Sciatic nerve (tissue), 2 donors: Measurements from ENCODE around the gene CXCL1. TPM values are rescaled to one million over a fixed set of nuclear protein-coding genes. Genes with fewer than 3 reads are reported as not detected.

Source experiments
- ATAC-seq: fragments of 200-7000 bp; cut with Tn5 transposase; one replicate; pipeline ENCODE4 v1.9.1; 2020; ENCODE audit warnings: mild to moderate bottlenecking, moderate library complexity
- DNase-seq: peaks from one replicate; pipeline ENCODE4 v3.0.0-alpha.2; 2020; ENCODE audit warnings: low spot score
- intact Hi-C: fragments of 100-400 bp; cut with DNase I; formaldehyde crosslinking; loops from one replicate; pipeline ENCODE4 v1.14.2; 2022
- total RNA-seq: library from RNA; stranded (reverse); fragmentation: NEBNext Ultra II Directional; extraction: Animal tissue kit (Norgen Biotek cat#: 25700); gene quantifications from one replicate; pipeline ENCODE4 v1.2.1, GENCODE V29; 2021
- donor health status: DM: no; HTN: no; CAD: no.
- donor health status: DM: no; HTN: no; CAD: no.

The CXCL1 gene
- total RNA-seq, 1 donor from 2014 or later: 11.6 TPM

- DNase-seq (no peak), ATAC-seq (no peak)
- intact Hi-C loops: no loop called here
Observed at GRCh38 chr4:73902817-73903547, 33.8 kb downstream of the CXCL1 start.

GRCh38 chr4:73904491-73904890 is 35.3 kb downstream of the CXCL1 start:
- DNase-seq: no peak
- peak; percentile 50 for ATAC-seq
- intact Hi-C loops: no loop called here

- intact Hi-C loops: no loop called here
- ATAC-seq (no peak), DNase-seq (no peak)
Observed at GRCh38 chr4:73908965-73909364, 39.8 kb downstream of the CXCL1 start.

- intact Hi-C loops: no loop called here
- ATAC-seq (no peak), DNase-seq (no peak)
Observed at GRCh38 chr4:73911746-73912145, 42.6 kb downstream of the CXCL1 start.

GRCh38 chr4:73912191-73912590 is 43.0 kb downstream of the CXCL1 start:
- ATAC-seq (no peak), DNase-seq (no peak)
- intact Hi-C loops: no loop called here

- intact Hi-C loops: no loop called here
- no peak for ATAC-seq
- DNase-seq: no peak
Observed at GRCh38 chr4:73914071-73914470, 44.9 kb downstream of the CXCL1 start.

GRCh38 chr4:73916172-73916925 is 47.2 kb downstream of the CXCL1 start:
- intact Hi-C loops: no loop called here
- no peak for ATAC-seq
- no peak for DNase-seq

GRCh38 chr4:73917081-73917501 is 47.9 kb downstream of the CXCL1 start:
- ATAC-seq (peak; percentile 81), DNase-seq (no peak)
- intact Hi-C loops: no loop called here

- DNase-seq (no peak), ATAC-seq (no peak)
- intact Hi-C loops: no loop called here
Observed at GRCh38 chr4:73918058-73918457, 48.9 kb downstream of the CXCL1 start.

GRCh38 chr4:73919691-73920090 is 50.5 kb downstream of the CXCL1 start:
- DNase-seq: no peak
- intact Hi-C loops: no loop called here
- ATAC-seq: no peak

Other genes starting within 250 kb of the CXCL1 start
- gene RASSF6, start 249.0 kb upstream of the CXCL1 start, total RNA-seq: not detected
- gene CXCL8, start 128.8 kb upstream of the CXCL1 start, total RNA-seq: 33.0 TPM
- 2.8 TPM for gene CXCL6, start 32.7 kb upstream of the CXCL1 start, total RNA-seq
- gene PF4V1, start 16.1 kb upstream of the CXCL1 start, total RNA-seq: not detected
- 2.8 TPM for gene PF4, start 112.6 kb downstream of the CXCL1 start, total RNA-seq
- 10.9 TPM for gene PPBP, start 118.8 kb downstream of the CXCL1 start, total RNA-seq
- gene CXCL5, start 129.3 kb downstream of the CXCL1 start, total RNA-seq: 3.3 TPM
- gene CXCL3, start 169.3 kb downstream of the CXCL1 start, total RNA-seq: 6.9 TPM
- gene CXCL2, start 229.8 kb downstream of the CXCL1 start, total RNA-seq: 26.4 TPM